Fibroblast of gingiva (primary cell): ENCODE measurements around the gene PCNA.

Experiments used
- DNase-seq: peaks from one replicate; pipeline ENCODE4 v3.0.0-alpha.2; 2011; ENCODE audit warnings: low read depth

Gene PCNA

GRCh38 chr20:5065166-5065878, 54.4 kb downstream of the PCNA start:
- peak; percentile 56 for DNase-seq
